ENCODE measurements around the gene FAM53A.

FAM53A gene

DNA sequence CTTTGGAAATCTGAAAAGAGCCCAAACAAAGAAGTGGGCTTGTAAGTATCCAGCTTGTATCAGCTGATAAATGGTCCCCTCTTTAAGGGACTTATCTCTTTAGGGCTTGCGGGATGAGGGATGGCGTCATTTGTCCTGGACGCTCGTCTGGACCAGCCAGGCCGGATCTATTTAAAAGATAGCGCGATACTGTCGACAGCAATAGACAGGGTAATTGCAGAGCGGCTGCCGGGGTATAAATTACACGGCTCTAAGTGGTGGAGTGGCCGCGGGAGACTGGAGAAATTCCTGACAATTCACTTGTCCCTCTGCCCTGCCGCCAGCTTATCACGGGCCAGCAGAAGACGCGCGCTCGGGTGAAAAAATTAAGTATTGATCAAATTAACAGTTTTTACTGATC is 90.7 kb downstream of the FAM53A start:
- Mint-ChIP-seq H3K27ac (no peak overlapping the region), H3K4me1 (peaks cover 4% of the 10 kb centered on the region), H3K36me3 (ENCODE audit: low read depth) (no peaks in the 10 kb centered on the region), H3K27me3 (ENCODE audit: low read depth) (peaks cover 25% of the 10 kb centered on the region), H3K4me3 (no peak overlapping the region), H3K9me3 (peaks cover 23% of the 10 kb centered on the region)
- TF ChIP-seq, protein P1, sequence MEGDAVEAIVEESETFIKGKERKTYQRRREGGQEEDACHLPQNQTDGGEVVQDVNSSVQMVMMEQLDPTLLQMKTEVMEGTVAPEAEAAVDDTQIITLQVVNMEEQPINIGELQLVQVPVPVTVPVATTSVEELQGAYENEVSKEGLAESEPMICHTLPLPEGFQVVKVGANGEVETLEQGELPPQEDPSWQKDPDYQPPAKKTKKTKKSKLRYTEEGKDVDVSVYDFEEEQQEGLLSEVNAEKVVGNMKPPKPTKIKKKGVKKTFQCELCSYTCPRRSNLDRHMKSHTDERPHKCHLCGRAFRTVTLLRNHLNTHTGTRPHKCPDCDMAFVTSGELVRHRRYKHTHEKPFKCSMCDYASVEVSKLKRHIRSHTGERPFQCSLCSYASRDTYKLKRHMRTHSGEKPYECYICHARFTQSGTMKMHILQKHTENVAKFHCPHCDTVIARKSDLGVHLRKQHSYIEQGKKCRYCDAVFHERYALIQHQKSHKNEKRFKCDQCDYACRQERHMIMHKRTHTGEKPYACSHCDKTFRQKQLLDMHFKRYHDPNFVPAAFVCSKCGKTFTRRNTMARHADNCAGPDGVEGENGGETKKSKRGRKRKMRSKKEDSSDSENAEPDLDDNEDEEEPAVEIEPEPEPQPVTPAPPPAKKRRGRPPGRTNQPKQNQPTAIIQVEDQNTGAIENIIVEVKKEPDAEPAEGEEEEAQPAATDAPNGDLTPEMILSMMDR (IDR thresholded peaks at IDR 0.05; ENCODE audit: unreplicated experiment in 3 of 3): no peak

- Mint-ChIP-seq H3K4me1 (peaks cover 4% of the 10 kb centered on the region), H3K27me3 (ENCODE audit: low read depth) (peaks cover 23% of the 10 kb centered on the region), H3K4me3 (no peak overlapping the region), H3K27ac (no peak overlapping the region), H3K36me3 (ENCODE audit: low read depth) (no peaks in the 10 kb centered on the region), H3K9me3 (peaks cover 28% of the 10 kb centered on the region)
- TF ChIP-seq, protein P1 (IDR thresholded peaks at IDR 0.05; ENCODE audit: unreplicated experiment in 3 of 3): no peak
These were observed 91.2 kb downstream of the FAM53A start for GRCh38 chr4:1592709-1593417.

GRCh38 chr4:1592068-1592708 is 91.9 kb downstream of the FAM53A start:
- no peak overlapping the region for H3K4me3 Mint-ChIP-seq
- H3K27ac Mint-ChIP-seq: no peak overlapping the region
- peaks cover 25% of the 10 kb centered on the region for H3K27me3 Mint-ChIP-seq (ENCODE audit: low read depth)
- H3K9me3 Mint-ChIP-seq: peaks cover 29% of the 10 kb centered on the region
- H3K4me1 Mint-ChIP-seq: peaks cover 4% of the 10 kb centered on the region
- TF ChIP-seq, protein P1 (IDR thresholded peaks at IDR 0.05; ENCODE audit: unreplicated experiment in 3 of 3): no peak
- no peaks in the 10 kb centered on the region for H3K36me3 Mint-ChIP-seq (ENCODE audit: low read depth)

- Mint-ChIP-seq H3K36me3 (ENCODE audit: low read depth) (no peaks in the 10 kb centered on the region), H3K9me3 (peaks cover 34% of the 10 kb centered on the region), H3K4me3 (no peak overlapping the region), H3K27ac (no peak overlapping the region), H3K4me1 (peaks cover 4% of the 10 kb centered on the region), H3K27me3 (ENCODE audit: low read depth) (peaks cover 30% of the 10 kb centered on the region)
- TF ChIP-seq, protein P1 (IDR thresholded peaks at IDR 0.05; ENCODE audit: unreplicated experiment in 3 of 3): no peak
These were observed 93.0 kb downstream of the FAM53A start for GRCh38 chr4:1591107-1591506.

DNA sequence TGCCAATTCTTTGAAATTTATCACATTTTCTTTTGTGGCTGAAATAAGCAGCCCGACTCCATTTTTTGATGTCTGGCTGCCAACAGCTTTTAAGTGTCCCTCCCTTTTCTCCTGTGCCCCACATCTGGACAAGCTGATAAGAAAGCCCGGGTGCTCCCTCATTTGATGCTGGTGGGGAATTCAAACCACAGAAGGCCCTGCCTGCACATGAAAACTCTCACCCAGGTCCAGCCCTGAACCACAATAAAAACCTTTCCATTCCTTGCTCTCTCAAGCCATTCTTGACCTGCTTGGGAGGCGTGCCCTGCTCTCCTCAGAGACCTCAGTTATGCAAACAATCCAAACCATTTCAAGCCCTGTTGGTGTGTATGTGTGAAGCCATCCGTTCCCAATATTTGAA is 93.9 kb downstream of the FAM53A start:
- H3K27me3 Mint-ChIP-seq (ENCODE audit: low read depth): peaks cover 35% of the 10 kb centered on the region
- H3K4me1 Mint-ChIP-seq: peaks cover 4% of the 10 kb centered on the region
- TF ChIP-seq, protein P1 (IDR thresholded peaks at IDR 0.05; ENCODE audit: unreplicated experiment in 3 of 3): no peak
- H3K27ac Mint-ChIP-seq: no peak overlapping the region
- peaks cover 34% of the 10 kb centered on the region for H3K9me3 Mint-ChIP-seq
- H3K4me3 Mint-ChIP-seq: no peak overlapping the region
- no peaks in the 10 kb centered on the region for H3K36me3 Mint-ChIP-seq (ENCODE audit: low read depth)
